ENCODE measurements around the gene CFAP74. TPM values are rescaled to one million over a fixed set of nuclear protein-coding genes. Genes with fewer than 3 reads are reported as not detected.
"Not testable (repeated sequence)": the region's sequence is repeated elsewhere in the genome, so short reads cannot be mapped to it uniquely, and the experiment has no call there.

The CFAP74 gene
- total RNA-seq, 1 experiment from 2014 or later: not detected

DNA sequence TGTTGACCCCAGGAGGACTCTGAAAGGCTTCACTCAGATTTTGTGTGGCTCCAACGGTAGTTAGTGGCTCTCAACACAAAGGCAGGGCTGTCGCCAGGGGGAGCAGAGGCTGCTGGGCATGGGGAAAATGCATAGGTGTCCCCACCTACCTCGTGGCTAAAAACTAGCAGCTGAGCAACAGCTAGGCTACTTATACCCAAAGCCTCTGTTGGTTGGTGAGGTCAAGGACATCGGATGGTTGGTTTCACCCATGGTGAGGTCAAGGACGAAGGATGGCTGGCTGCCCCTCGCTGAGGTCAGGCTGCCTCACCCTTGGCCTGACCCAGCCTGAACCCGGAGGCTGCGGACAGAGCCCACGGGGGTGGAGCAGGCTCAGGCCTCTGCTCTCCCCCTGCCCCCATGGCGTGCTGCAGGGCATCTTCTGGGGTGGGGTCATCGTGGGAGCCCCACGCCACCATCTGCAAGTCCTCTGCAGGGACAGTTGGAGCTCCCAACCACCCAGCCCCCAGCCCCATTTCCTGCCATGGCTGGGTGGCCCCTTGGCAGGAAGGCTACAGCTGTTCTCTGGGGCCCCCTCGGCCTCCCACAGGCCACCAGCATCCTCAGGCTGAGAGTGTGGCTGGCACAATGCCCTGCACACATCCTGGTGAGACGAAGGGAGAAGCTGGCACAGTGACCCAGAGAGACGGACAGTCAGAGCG is 104.2 kb downstream of the CFAP74 start:
- DNase-seq (ENCODE audit: low spot score): no peak

DNA sequence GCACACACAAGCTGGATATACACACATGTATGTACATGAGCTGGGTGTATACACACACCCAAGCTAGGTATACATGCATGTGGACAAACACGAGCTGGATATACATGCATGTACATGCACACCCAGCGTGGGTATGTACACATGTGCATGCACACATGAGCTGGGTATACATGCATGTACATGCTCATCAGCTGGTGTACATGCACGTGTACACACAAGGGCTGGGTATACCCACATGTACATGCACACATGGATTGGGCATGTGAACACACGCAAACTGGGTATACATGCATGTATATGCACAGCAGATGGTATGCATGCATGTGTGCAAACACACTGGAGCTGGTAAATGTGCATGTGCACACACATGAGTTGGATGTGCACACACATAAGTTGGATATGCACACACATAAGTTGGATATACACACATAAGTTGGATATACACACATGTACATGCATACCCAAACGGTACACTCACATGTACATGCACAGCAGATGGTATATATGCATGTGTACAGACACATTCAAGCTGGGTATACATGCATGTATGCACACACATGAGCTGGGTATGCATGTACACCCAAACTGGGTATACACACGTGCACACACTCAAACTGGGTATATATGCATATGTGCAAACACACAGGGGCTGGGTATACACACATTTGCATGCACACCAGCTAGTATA is 105.2 kb downstream of the CFAP74 start:
- no peak for DNase-seq (ENCODE audit: low spot score)

DNA sequence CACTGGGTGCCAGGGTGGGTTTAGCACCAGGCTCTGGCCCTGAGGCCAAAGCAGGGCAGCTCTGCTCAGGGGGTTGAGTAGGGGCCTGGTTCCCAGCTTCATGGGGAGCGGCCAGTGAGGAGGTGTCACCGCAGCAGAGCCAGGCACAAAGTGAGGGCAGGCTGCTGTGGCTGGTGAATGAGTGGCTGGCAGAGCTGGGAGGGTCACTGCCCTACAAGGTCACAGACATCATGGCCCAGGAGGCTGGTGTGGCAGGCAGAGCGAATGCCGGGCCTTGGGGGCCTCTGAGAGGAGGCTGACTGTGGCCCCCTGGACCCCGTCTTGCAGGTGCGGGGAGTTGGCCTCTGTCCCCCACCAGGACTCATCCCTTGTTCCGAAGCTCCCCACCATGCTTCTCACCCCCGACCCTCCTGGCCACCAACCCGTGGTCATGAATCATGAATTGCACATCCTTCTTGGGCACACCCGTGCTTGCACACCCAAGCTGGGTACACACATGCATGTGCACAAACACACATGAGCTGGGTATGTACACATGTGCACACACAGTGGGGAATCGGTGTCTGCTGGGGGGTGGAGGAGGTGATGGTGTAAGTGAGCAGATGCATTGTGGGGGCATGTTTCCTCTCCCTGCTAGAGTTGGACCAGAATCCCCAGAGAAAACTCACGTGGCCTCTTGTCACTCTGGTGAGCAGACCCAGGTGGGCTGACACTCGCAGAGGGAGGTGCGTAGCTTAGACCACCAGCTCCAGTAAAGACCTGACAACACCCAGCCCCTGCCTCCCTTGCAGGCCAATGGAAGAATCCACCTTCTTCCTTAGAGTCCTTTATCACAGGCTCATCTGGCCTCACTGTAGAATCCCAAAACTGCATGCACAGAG is 107.9 kb downstream of the CFAP74 start:
- no peak for DNase-seq (ENCODE audit: low spot score)

DNA sequence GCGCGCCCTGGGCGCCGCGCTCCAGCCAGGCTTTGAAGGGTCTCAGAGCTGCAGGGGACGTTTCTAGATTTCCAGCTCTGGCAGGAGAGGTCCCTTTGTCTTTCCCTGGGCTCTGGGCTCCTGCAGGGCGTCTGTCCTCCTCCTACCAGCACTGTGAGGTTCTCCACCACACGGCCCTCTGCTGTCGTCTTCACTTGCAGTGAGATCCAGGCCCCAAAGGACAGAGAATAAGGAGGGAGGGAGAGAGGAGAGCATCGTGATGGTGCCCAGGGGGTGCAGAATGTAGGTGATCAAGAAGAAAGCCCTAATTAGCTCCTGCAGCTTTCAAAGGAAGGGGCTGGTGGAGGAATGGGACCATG is 108.5 kb downstream of the CFAP74 start:
- DNase-seq (ENCODE audit: low spot score): no peak

DNA sequence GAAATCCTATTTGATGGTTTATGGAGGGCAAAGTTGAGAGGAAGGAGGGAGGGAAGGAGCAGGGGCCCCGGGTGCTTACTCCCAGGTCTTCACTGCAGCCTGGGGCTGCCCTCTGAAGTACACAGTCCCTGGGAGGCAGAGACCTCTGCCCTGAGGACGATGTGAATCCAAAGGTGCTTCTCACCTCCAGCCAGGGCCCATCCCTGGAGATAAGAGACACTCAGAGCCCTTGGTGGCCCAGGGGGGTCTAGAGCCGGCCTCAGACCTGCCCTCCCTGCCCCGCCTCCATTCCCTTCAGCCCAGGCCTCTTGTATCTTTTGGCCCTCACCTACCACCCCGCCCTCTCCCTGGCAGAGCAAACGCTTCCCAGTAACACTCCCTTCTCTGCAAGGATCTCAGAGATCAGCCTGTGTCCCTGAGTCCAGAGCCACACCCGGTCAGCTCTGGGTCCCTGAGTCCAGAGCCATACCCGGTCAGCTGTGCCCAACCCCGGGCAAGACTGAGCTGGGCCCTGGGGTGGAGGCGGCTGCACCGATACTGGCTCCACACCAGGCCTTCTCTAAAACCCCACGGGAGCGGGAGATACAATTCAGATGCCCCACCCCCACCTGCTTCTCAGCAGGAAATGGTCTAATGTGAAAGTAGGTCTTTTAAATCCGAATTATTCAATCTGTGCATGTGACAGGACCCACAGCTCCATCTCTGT is 109.1 kb downstream of the CFAP74 start:
- DNase-seq (ENCODE audit: low spot score): no peak

DNA sequence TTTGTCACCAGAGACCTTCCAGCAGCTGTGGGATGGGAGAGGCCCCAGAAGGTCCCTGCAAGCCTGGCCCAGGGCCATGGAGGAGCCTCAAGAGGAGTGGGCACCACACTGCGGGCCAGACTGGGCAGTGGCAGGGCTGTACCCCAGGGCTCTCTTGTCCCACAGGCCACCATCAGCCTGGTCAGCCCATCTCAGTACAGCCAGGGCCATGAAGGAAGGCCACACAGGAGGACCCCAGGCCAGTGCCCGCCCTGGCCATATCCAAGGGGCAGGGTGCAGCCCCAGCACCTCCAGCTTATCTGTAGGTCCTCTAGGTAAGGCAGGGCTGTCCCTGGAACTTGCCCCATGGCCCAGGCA is 109.6 kb downstream of the CFAP74 start:
- DNase-seq (ENCODE audit: low spot score): no peak

- DNase-seq (ENCODE audit: low spot score): no peak
These were observed 110.1 kb downstream of the CFAP74 start for GRCh38 chr1:1893291-1893985.

DNA sequence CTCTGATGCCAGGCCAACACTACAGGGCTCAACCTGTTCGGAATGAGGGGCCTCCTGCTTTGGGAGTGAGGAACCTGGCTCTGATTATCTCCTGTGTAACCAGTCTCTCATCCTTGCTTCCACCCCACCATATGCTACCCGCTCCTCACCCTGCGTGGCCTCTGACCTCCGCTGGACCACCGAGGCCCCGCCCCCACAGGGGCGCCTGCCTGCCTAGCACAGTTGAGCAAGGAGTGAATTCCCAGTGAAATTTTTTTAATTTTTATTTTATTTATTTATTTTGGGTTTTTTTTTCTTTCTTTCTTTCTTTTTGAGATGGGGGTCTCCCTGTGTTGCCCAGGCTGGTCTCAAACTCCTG is 110.8 kb downstream of the CFAP74 start:
- DNase-seq (ENCODE audit: low spot score): no peak

DNA sequence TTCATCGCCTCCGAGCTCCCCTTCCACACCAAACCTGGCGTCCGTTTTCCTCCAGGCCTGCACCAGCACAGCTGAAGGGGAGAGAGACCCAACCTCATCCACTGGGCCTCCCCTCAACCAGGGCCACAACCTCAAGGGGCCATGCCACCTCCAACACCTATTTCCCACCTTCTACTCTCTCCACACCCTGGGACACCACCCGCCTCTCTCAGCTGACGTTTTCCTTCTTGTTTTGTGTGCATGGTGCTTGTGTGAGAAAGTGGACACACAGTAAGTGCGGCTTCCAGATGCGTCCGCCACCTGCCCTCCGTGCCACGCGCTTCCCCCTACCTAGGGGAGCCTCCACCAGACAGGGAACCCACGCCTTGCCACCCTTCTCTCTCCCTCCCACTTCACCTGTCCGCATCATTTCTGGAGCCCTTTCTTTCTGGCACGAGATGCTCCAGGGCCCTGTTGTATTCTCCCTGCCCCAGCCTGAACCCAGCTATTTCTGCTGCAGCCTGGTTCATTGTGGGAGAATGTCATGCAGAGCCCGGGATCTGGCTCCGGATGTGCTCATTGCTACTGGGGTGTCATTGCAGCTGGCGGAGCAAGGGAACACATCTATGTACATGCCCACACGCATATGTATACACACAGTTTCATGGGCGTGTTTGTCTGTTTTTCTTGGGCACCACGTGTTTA is 111.4 kb downstream of the CFAP74 start:
- no peak for DNase-seq (ENCODE audit: low spot score)

DNA sequence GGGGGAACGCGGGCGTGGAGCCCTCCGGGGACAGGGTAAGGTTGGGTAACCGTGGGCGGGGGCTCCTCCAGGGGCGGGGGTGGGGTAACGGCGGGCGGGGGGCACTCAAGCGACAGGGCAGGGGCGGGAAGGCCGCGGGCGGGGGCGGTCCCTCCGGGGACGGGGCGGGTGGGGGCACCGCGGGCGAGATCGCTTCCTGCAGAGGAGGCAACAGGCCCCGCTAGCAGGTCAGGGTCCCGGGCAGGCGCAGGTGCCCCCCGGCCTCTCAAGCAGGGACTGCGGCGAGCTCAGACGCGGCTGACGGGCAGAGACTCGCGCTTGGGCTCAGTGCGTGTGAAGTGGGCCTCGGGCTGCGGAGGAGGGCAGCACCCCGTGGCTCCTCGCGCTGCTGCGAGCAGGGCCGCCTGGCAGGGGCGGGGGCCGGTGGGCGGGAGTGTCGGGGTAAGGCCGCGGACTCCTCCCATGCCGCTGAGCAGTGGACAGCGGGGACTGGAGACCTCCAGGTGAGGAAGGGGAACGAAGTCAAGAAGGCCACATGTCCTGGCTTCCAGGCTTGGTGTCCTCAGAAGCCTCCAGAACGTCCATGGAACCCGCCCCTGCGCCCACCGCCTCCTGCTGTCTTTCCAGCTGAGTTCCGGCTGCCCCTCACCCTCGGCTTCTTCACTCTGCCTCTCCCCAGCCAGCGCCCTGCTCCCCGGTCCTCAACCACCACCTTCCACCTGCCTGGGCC is 112.1 kb downstream of the CFAP74 start:
- DNase-seq (ENCODE audit: low spot score): peak; percentile 23

DNA sequence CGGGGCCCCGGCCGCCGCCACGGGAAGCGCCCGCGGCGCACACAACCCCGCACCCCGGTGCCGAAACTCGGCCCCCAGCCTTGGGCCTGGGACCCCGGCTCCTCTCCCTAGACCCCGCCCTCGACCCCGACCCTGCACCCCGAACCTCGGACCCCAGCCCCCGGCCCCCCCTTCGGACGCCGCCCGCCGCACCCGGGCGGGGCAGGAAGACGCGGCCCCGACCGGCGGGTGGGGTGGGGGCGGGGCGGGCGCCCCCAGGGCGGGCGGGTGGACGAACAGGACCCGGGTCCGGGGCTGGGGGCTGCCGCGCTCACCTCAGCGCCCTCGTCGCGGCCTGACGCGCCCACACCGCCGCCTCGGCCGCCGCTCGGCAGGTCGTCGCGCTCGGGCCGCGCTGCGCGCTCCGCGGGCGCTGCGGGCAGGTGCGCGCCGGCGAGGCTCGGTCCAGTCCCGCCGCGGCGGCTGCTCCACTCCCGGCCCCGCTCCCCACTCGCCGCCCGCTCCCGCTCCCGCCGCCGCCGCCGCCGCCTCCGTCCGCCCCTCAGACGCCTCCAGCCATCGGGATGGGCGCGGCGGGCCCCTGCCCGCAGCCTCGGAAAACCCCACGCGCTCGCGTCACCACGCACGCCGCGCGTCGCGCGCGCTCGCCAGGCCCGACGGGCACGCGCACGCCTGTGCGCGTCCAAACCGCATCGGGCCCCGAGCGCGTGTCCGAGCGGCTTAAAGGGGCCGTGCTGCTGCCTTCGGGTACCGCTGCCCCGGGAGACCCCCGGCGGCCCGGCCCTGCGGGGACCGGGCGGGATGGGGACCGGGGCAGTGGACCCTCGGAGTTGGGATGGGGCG is 112.9 kb downstream of the CFAP74 start, which contains the start of gene GNB1:
Gene GNB1 (minus strand): TSS at position 582 of the 843 bp plus-strand sequence. CDS start 65,634 bp downstream, outside the sequence.
- DNase-seq (ENCODE audit: low spot score): peak; percentile 41

GRCh38 chr1:1889847-1890505 is 113.6 kb downstream of the CFAP74 start:
- DNase-seq (ENCODE audit: low spot score): peak; percentile 16

GRCh38 chr1:1889090-1889750 is 114.4 kb downstream of the CFAP74 start:
- DNase-seq (ENCODE audit: low spot score): no peak

DNA sequence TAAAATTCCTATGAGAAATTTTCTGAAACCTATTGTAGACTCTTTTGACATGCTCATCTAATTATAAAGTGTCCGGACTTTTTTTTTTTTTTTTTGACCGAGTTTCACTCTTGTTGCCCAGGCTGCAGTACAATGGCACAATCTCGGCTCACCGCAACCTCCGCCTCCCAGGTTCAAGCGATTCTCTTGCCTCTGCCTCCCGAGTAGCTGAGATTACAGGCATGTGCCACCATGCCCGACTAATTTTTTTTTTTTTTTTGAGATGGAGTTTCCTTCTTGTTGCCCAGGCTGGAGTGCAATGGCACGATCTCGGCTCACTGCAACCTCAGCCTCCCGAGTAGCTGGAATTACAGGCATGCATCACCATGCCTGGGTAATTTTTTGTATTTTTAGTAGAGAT is 119.7 kb downstream of the CFAP74 start:
- DNase-seq (ENCODE audit: low spot score): not testable (repeated sequence)

DNA sequence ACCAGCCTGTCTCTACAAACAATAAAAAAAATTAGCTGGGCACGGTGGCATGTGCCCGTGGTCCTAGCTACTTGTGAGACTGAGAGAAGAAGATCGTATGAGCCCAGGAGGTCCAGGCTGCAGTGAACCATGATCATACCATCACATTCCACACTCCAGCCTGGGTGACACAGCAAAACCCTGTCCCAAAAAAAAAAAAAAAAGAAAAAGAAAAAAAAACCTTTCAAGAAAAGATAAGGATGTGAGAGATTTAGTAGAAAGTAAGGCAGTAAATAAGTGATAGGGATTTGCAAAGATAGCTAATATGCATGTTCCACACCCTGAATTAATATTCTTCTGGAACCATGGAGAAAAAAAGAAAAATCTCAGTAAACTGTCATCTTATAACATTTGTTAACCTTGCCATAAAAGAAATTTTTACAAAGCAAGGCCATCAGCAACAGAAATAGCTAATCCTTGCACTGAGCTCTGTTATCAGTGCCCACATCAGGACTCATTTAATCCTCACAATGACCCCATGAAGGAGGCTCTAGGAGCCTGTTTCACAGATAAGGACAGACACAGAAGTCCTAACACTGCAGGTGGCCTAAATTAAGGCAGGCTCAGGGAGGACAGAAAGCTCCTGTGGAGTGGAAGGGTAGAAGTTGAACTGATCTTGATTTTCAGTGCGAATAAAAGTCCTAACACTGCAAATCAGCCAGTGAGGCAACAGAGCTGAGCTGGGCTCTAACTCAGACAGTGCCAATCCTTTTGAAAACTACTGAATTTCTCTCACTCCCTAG is 120.3 kb downstream of the CFAP74 start:
- no peak for DNase-seq (ENCODE audit: low spot score)

DNA sequence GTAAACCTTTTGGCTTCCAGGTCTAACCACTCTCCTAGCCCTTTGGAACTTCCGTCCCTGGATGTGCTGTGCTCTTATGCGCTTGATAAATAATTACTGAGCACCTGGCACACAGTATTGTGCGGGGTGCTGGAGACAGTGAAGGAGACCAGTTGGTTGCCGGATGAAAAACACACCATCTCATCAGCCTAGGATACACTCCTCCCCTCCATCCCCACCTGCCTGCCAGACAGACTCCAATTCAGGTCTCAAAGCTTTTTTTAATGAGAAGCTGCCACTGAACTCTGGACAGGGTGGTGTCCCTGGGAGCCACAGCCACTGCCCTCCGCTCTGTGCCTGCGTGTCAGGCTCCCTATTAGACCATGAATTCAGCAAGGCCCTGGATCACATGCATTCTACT is 121.9 kb downstream of the CFAP74 start:
- DNase-seq (ENCODE audit: low spot score): no peak

GRCh38 chr1:1880617-1881312 is 122.8 kb downstream of the CFAP74 start:
- DNase-seq (ENCODE audit: low spot score): no peak

All from A172 (cell line).